ENCODE measurements around the gene CMTM6. TPM values are rescaled to one million over a fixed set of nuclear protein-coding genes. Genes with fewer than 3 reads are reported as not detected.
"Not testable (repeated sequence)": the region's sequence is repeated elsewhere in the genome, so short reads cannot be mapped to it uniquely, and the experiment has no call there.

The CMTM6 gene
- total RNA-seq, 1 donor from 2014 or later = 44.7 TPM

DNA sequence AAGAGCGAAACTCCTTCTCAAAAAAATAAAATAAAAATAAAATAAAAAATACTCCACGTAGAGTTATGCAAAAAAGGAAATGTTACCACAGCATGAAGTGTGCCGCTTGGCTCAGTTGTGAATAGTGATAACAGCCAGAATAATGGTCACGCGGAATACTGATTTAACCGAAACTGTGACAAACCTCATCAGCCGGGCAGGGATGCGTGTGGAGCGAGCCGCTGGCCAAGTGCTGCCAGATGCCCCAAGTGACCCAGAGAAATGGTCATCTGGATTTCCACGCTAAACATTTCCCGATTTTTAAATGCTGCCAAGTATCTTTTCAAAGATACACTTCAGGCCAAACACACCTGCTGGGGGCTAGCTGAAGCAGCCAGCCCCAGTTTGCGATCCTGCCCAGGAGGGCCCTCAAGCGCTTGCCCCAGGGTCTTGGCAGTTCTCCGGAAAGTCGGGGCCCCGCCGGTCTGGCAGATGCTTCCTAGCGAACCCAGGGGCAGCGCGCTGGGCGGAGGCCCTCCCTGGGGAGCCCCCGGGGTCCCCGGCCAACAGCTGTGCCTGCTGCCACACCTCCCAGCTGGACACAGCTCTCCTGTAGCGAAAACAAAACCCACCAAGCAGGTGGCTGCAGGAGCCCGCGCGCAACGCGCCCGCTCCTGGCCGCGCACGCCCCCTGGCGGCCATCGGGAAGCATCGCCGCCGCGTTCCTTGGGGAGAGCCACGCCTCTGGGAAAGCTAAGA is 35.1 kb downstream of the CMTM6 start:
- DNase-seq (ENCODE audit: low read depth) = peak; percentile 74

DNA sequence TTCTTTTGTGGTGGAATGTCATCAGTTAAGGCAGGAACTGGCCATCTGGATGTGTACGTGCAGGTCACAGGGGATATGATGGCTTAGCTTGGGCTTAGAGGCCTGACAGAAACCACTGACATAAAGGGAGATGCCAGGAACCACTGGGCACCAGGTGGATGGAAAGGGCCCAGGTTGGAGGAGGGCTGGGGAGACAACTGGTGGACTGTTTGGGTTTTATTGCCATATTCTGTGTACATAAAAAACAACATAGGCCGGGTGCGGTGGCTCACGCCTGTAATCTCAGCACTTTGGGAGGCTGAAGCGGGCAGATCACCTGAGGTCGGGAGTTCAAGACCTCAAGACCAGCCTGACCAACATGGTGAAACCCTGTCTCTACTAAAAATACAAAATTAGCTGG is 35.8 kb downstream of the CMTM6 start:
- not testable (repeated sequence) for DNase-seq (ENCODE audit: low read depth)

DNA sequence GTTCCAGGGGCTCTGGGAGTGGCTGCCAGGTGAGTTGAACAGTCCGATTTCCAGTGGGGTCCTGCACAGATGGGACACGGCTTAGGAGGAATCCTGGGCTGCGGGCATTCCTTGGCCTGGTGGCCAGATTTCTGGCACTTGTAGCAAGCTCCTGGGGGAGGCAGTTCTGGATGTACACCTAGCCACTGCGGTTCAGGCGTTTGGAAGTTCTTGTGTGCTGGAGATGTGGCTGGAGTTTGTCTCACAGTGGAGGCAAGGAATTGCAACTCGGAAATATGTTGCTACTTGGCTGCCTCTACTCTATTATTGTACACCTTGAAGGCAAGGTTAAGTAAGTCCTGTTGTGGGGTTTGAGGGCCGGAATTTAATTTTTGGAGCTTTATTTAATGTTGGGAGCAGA is 37.9 kb downstream of the CMTM6 start:
- not testable (repeated sequence) for DNase-seq (ENCODE audit: low read depth)

GRCh38 chr3:32463415-32463814 is 39.2 kb downstream of the CMTM6 start:
- not testable (repeated sequence) for DNase-seq (ENCODE audit: low read depth)

DNA sequence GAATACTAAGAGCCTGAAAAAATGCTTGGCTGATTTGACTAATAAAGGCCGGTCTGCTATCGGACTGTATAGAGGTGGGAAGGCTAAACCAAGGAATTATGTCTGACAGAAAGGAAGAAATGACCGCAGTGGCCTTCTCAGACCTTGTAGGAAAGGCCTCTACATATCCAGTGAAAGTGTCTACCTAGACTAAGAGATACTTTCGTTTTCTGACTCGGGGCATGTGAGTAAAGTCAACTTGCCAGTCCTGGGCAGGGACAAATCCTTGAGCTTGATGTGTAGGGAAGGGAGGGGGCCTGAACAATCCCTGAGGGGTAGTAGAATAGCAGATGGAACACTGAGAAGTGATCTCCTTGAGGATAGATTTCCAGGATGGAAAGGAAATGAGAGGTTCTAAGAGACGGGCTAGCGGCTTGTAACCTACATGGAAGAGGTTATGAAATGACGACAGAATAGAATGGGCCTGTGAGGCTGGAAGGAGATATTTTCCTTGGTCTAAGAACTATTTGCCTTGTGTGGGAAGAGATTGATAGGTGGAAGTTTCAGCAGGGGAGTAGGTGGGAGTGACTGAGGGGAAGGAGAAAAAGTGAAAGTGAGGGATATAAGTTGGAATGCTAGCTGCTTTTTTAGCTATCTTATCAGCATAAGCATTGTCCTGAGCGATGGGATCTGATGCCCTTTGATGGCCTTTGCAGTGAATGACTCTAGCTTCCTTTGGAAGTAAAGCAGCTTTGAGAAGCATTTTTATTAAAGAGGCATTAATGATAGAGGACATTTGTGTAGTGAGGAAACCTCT is 40.3 kb downstream of the CMTM6 start:
- not testable (repeated sequence) for DNase-seq (ENCODE audit: low read depth)

DNA sequence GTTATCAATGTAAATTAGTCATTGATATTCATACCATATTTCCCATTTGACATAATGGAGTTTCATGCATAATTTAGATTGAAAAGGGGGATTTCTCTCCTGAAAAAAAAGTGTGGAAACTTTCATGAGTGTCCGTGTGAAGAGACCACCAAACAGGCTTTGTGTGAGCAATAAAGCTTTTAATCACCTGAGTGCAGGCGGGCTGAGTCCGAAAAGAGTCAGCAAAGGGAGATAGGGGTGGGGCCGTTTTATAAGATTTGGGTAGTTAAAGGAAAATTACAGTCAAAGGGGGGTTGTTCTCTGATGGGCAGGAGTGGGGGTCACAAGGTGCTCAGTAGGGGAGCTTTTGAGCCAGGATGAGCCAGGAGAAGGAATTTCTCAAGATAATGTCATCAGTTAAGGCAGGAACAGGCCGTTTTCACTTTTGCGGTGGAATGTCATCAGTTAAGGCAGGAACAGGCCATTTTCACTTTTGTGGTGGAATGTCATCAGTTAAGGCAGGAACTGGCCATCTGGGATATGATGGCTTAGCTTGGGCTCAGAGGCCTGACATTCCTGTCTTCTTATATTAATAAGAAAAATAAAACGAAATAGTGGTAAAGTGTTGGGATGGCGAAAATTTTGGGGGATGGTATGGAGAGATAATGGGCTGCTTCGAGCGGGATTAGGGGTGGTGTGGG is 41.7 kb downstream of the CMTM6 start:
- DNase-seq (ENCODE audit: low read depth) = not testable (repeated sequence)

DNA sequence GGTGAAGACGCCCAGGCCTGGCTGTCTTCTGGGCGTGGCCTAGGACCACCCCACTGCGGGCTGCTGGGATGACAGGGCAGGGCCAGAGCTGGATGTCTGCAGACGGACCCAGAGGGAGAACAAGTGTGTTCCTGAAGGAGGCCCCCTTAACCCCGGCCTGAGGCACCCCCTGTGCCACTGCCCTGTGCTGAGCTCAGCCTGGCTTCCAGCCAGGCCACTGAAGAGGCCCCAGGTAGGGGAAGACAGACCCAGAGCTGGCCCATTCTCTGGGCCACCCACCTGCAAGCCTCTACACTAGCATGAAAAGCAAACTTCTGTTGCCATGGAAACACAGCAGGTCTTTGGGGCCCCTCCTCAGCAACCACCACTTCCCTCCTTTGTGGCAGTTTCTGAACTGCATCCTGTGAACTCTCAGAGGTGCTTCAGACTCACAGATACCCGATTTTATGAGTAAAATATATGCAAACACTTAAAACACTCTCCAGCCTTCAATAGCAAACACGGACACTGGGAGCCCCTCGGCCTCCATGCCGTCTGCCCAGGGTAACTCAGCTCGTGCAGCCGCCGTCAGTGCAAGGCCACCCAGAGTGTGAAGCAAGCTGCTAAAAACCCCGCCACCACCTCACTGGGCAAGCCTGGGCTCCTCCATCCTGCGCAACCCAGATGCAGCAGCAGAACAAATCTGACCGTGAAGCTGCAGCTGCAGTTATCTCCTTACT is 42.5 kb downstream of the CMTM6 start:
- no peak for DNase-seq (ENCODE audit: low read depth)

DNA sequence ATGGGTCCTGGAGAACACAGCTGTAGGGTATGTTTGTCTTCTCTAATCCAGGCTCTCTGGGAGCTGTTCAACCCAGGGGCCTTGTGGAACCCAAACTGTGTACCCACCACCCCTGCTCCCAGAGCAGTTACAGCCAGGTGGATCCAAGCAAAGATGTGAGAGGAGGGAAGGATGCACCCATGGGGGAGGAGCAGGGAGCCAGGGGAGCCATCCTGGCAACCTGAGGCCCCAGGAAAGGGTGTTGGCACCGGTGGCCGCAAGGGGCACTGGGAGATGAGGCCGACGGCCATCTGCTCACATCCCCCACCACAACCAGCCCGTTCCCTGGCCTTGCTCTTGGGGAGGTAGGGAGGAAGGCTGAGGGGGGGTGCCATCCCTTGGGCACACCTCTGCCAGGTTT is 43.2 kb downstream of the CMTM6 start:
- DNase-seq (ENCODE audit: low read depth) = no peak

GRCh38 chr3:32457971-32458471 is 44.6 kb downstream of the CMTM6 start:
- no peak for DNase-seq (ENCODE audit: low read depth)

DNA sequence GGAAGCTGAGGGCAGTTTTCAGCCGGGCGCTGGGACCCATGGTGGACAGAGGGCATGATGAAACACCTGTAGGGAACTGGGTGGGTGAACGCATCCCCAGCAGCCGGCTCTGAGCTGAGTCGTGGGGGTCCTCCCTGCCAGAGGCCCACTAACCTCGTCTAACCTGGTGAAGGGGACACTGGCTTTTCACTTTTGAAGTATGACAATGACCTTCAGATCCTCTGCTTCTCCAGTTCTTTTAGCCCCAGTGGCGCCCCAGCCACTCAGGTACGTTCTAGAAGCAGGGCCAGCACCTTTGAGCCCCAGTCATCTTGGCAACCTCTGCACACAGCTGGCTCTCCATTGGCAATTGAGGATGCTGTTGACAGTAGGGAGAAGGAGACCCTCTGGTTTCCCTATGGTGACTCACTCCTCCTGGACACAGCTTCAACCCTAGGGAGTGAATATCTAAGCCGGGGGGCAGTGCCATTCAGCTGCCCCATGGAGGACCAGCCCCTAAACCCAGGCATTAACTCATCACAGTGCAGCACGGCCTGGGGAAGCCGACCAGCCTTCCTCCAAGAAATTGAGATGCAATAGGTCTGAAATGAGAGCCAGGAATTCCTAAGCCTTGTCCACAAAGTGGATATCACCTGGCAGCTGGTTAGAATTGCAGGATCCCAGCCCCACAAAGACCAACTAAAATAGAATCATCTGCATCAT is 46.1 kb downstream of the CMTM6 start:
- DNase-seq (ENCODE audit: low read depth) = no peak

DNA sequence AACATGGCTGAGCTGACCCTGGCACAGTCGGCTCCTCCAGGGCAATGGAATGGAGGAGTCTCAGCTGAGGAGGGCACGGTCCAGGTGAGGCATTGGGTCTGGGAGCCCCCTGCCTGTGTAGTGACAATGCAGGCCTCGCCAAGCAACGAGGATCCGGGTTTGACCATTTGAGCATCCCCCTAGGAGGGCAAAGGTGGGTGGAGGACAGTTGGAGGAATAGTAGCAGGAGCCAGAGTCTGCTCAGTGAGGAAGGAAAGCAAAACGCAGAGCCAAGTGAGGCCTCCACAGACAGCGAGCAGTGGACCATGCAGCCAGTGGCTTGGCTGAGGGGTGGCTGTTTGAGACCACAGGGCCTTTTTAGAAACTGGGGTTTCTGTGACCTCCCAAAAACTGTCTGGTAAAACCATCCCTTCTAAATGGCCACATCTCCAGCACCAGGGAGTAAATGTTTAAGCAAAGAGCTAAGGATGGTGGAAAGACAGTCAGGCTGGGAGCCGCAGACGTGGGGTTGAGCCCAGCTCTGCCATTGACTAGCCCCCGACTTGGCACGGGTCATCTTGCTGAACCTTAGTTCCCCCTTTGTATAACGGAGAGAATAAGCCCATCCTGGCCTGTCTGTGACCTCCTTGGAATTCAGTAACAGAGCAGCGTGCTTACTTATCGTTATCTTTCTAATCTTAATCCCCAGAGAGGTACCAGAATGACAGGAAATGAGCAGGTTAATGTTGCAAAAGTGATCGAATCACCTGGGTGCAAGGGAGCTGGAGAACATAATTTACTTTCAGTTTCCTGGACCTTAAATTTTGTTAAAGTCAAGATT is 46.8 kb downstream of the CMTM6 start:
- no peak for DNase-seq (ENCODE audit: low read depth)

- DNase-seq (ENCODE audit: low read depth) = no peak
These were observed 47.7 kb downstream of the CMTM6 start for GRCh38 chr3:32454731-32455608.

DNA sequence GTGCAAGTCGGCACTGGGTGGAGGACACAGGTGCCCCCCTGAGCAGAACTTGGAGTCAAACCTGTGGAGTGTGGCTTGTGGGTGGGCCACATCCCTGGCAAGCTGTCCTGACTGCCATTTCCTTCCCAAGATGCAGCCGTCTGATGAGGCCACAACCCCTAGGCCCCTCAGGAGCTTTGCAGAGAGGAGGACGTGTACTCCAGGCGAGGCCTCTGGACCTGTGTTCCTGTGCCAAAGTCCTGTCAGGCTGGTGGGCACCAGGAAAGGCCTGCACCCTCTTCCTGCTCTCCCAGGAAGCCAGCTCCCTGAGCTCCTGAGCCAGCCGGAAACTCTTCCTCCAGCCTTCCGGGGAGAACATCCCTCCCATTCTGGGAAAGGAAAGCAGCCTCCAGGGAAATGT is 48.5 kb downstream of the CMTM6 start:
- DNase-seq (ENCODE audit: low read depth) = no peak

DNA sequence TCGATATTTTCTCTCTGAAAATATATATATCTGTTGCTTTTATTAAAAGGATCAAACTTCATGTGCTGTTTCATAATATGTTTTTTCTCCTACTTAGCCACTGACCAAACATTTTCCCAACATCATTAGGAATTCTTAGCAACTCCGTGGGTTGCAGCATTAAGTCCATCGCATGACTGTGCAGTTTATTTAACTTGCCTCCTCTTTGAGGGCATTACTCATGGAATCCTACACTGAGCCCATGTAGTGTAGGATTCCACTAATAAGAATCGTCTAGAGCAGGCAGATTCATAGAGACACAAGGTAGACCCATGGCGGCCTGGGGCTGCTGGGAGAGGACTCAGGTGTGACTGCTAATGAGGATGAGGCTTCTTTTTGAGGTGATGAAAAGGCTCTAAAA is 49.3 kb downstream of the CMTM6 start:
- DNase-seq (ENCODE audit: low read depth) = peak; percentile 48

DNA sequence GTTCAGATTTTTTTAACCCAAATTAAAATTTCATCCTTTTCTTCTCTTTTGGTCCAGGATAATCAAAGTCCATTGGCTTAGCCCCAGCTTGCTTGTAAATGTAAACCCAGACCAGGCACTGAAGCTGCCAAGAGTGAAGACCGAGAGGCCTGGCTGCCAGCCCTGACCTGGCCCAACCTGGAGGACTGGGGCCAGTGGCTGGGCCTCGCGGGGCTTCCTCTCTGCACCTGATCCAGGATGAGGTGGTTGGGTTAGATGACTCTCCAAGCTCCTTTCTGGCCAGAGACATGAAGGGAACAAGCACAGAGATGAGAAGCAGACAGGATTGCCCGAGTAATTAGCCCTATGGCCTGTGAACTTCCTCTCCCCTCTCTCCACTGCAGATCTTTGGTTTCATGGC is 50.6 kb downstream of the CMTM6 start:
- DNase-seq (ENCODE audit: low read depth) = no peak

- DNase-seq (ENCODE audit: low read depth) = no peak
These were observed 51.5 kb downstream of the CMTM6 start for GRCh38 chr3:32450992-32451659.

- DNase-seq (ENCODE audit: low read depth) = no peak
These were observed 52.2 kb downstream of the CMTM6 start for GRCh38 chr3:32450426-32450825.

GRCh38 chr3:32449691-32450090 is 53.0 kb downstream of the CMTM6 start:
- no peak for DNase-seq (ENCODE audit: low read depth)
